PFSK-1 (cell line): Measurements from ENCODE around the gene LRRC7.

Experiments used
- FOXP2 ChIP-seq: optimal IDR thresholded peaks from 2 replicates; pipeline ENCODE3; 2011; ENCODE audit warnings: borderline replicate concordance, control low read depth, inconsistent platforms; ENCODE audit not compliant: insufficient read depth; ENCODE audit errors: extremely low read length, extremely low read depth
- POLR2AphosphoS5 ChIP-seq: IDR thresholded peaks from 2 replicates; pipeline ENCODE4 v1.6.1; 2012; ENCODE audit warnings: low read depth, mild to moderate bottlenecking, control low read depth, low read length, moderate library complexity
- REST ChIP-seq, 2 experiments: IDR thresholded peaks; 2 replicates each; pipeline versions ENCODE4 v1.6.1 to v1.8.0; 2011 to 2012; ENCODE audit warnings: low read depth in 2 of 2, low read length in 2 of 2, control low read depth in 1 of 2, inconsistent platforms in 1 of 2, mild to moderate bottlenecking in 1 of 2, moderate library complexity in 1 of 2; ENCODE audit not compliant: insufficient read depth in 1 of 2
- SIN3A ChIP-seq: IDR thresholded peaks from 2 replicates; pipeline ENCODE4 v1.6.1; 2012; ENCODE audit warnings: mild to moderate bottlenecking, low read length, moderate library complexity, borderline replicate concordance; ENCODE audit not compliant: insufficient read depth
- TAF1 ChIP-seq: IDR thresholded peaks from 2 replicates; pipeline ENCODE4 v1.6.1; 2012; ENCODE audit warnings: low read length, control low read depth, borderline replicate concordance; ENCODE audit not compliant: insufficient read depth

Gene LRRC7

GRCh38 chr1:70048336-70049094 lies 480.8 kb downstream of the LRRC7 start:
- TF ChIP-seq TAF1 (no peak), REST (IDR thresholded peaks at IDR 0.05; ENCODE audit: insufficient read depth in 1 of 2, low read depth in 2 of 2, low read length in 2 of 2) (no peak), SIN3A (no peak), FOXP2 (no peak), POLR2AphosphoS5 (no peak)

GRCh38 chr1:70051926-70052325 lies 484.2 kb downstream of the LRRC7 start:
- TF ChIP-seq SIN3A (no peak), FOXP2 (no peak), TAF1 (no peak), POLR2AphosphoS5 (no peak), REST (IDR thresholded peaks at IDR 0.05; ENCODE audit: insufficient read depth in 1 of 2, low read depth in 2 of 2, low read length in 2 of 2) (no peak)

DNA sequence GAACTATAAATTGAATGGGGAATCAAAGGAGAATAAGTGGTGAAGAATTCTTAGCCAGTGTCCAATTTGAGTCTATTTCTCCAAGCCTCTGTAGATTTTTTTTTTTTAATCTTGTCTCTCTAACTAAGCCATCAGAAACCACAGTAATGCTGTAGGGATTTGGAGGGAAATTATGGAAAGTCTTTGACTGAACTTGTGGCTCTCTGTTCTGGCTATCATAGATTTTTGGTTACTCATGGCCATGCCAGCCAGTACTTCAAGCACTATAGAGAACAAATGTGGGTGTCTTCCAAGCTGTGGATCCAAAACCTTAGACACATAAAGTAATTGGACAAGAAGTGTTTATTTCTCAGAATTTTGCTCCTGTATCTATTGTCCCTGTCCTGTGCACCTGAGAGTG lies 489.8 kb downstream of the LRRC7 start:
- TF ChIP-seq REST (IDR thresholded peaks at IDR 0.05; ENCODE audit: insufficient read depth in 1 of 2, low read depth in 2 of 2, low read length in 2 of 2) (no peak), TAF1 (no peak), SIN3A (no peak), POLR2AphosphoS5 (no peak), FOXP2 (no peak)

DNA sequence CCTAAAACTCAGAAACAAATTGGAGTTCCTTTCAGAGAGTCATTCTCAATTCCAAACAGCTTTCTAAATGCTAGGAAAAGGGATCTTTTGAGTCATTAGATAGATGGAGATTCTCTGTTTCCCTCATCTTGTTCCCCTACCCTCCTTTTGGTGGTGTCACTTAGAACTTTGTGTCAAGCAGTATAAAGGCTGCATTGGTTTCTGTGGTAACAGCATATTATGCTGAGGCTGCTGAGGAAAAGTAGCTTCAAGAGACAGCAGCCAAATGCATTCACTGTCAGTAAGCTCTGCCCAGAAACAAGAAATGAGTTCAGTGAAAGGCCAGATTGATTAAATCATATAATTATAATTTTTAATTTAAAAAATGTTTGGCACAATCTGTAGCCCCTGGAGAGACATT lies 493.5 kb downstream of the LRRC7 start:
- TF ChIP-seq SIN3A (no peak), POLR2AphosphoS5 (no peak), TAF1 (no peak), FOXP2 (no peak), REST (IDR thresholded peaks at IDR 0.05; ENCODE audit: insufficient read depth in 1 of 2, low read depth in 2 of 2, low read length in 2 of 2) (no peak)

GRCh38 chr1:70063861-70064260 lies 496.1 kb downstream of the LRRC7 start:
- TF ChIP-seq REST (IDR thresholded peaks at IDR 0.05; ENCODE audit: insufficient read depth in 1 of 2, low read depth in 2 of 2, low read length in 2 of 2): no peak
- TF ChIP-seq SIN3A: no peak
